Measurements from ENCODE around the gene BRME1. TPM values are rescaled to one million over a fixed set of nuclear protein-coding genes. Genes with fewer than 3 reads are reported as not detected.

Gene BRME1
- total RNA-seq, 1 experiment from 2014 or later: 6.7 TPM

DNA sequence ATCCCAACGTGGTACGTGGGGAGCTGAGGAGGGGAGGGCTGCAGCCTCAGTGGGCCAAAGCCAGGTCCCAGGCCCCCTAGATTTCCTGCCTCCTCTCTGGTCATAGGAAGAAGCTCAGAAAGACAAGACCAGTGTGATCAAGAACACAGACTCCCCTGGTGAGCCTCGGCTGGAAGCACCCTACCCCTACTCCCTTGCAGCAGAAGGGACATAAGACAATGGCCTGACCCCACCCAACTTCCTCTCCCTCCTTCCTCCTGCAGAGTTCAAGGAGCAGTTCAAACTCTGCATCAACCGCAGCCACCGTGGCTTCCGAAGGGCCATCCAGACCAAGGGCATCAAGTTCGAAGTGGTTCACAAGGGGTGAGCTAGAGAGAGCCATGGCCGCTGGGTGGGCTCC, 20.8 kb upstream of the BRME1 start:
- Histone ChIP-seq H3K9ac (ENCODE audit: extremely low read depth, insufficient read length, low read length) (no peak overlapping the region), H2BK15ac (ENCODE audit: low read depth, low read length) (no peak overlapping the region), H3K56ac (ENCODE audit: insufficient read length, low read depth, low read length) (no peak overlapping the region), H3K4ac (ENCODE audit: low read depth, low read length) (no peak overlapping the region), H3K27me3 (ENCODE audit: insufficient read depth, low read length) (no peaks in the 10 kb centered on the region), H3T11ph (ENCODE audit: low read length) (no peak overlapping the region), H2BK5ac (ENCODE audit: insufficient read length, low read length) (no peak overlapping the region), H4K20me1 (ENCODE audit: control insufficient read depth, insufficient read depth, insufficient read length) (no peaks in the 10 kb centered on the region), H2AFZ (ENCODE audit: low read length) (no peak overlapping the region), H2BK12ac (ENCODE audit: insufficient read length, low read depth, low read length) (no peak overlapping the region), H3K14ac (ENCODE audit: insufficient read depth, low read length) (no peak overlapping the region), H2BK20ac (ENCODE audit: low read depth, low read length, poor library complexity, severe bottlenecking) (no peak overlapping the region), H3K18ac (ENCODE audit: insufficient read length, low read depth, low read length) (no peak overlapping the region), H2BK120ac (ENCODE audit: low read depth, low read length, poor library complexity, severe bottlenecking) (no peak overlapping the region), H4K91ac (ENCODE audit: insufficient read length, low read depth, low read length) (no peak overlapping the region), H3K79me1 (ENCODE audit: insufficient read depth, low read depth, low read length, poor library complexity, severe bottlenecking) (no peaks in the 10 kb centered on the region), H3K79me2 (ENCODE audit: insufficient read depth, low read length) (no peaks in the 10 kb centered on the region), H2AK5ac (ENCODE audit: insufficient read length, low read length) (no peak overlapping the region), H3K27ac (ENCODE audit: insufficient read length, low read depth, low read length) (no peak overlapping the region), H3K23ac (ENCODE audit: insufficient read length, low read depth, low read length) (no peak overlapping the region), H3K4me2 (ENCODE audit: insufficient read depth, insufficient read length, low read length) (no peak overlapping the region), H4K5ac (ENCODE audit: insufficient read length, low read depth, low read length) (no peak overlapping the region), H3K9me3 (ENCODE audit: control insufficient read depth, low read depth, low read length) (no peaks in the 10 kb centered on the region), H4K8ac (replicated peaks; ENCODE audit: insufficient read length, low read depth, low read length) (no peak overlapping the region), H3K4me1 (ENCODE audit: insufficient read depth, low read length) (no peaks in the 10 kb centered on the region; the same call in 1 of the 2 replicates), H3K23me2 (ENCODE audit: insufficient read length, low read depth, low read length, poor library complexity, severe bottlenecking) (no peaks in the 10 kb centered on the region)
- DNase-seq: no peak
- Mint-ChIP-seq H3K36me3 (ENCODE audit: insufficient read depth in 1 of 3, low read depth in 3 of 3) (peaks cover 31 to 60% (median 52%) of the 10 kb centered on the region in 3 experiments; a peak in 6 of 7 replicates), H3K4me1 (no peaks in the 10 kb centered on the region), H3K27ac (no peak overlapping the region), H3K4me3 (no peak overlapping the region), H3K27me3 (ENCODE audit: low read depth) (no peaks in the 10 kb centered on the region), H3K9me3 (peaks cover 0 to 2% of the 10 kb centered on the region in 2 experiments; a peak in 1 of 5 replicates)
- no CpG with 5 or more reads among the region's 8 CpGs for WGBS (ENCODE audit: extremely low coverage, insufficient read length, low lambda C conversion rate)
- TF ChIP-seq, protein P1, sequence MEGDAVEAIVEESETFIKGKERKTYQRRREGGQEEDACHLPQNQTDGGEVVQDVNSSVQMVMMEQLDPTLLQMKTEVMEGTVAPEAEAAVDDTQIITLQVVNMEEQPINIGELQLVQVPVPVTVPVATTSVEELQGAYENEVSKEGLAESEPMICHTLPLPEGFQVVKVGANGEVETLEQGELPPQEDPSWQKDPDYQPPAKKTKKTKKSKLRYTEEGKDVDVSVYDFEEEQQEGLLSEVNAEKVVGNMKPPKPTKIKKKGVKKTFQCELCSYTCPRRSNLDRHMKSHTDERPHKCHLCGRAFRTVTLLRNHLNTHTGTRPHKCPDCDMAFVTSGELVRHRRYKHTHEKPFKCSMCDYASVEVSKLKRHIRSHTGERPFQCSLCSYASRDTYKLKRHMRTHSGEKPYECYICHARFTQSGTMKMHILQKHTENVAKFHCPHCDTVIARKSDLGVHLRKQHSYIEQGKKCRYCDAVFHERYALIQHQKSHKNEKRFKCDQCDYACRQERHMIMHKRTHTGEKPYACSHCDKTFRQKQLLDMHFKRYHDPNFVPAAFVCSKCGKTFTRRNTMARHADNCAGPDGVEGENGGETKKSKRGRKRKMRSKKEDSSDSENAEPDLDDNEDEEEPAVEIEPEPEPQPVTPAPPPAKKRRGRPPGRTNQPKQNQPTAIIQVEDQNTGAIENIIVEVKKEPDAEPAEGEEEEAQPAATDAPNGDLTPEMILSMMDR (conservative IDR thresholded peaks at IDR 0.05): no peak
